Right ventricle myocardium superior (tissue), 1 donor: ENCODE data around the gene PRKCZ. TPM values are rescaled to one million over a fixed set of nuclear protein-coding genes. Genes with fewer than 3 reads are reported as not detected.
A peak's percentile ranks its signal among the peaks of the same experiment; 100 is the strongest.

Experiments used
- ATAC-seq: fragments of 200-7000 bp; cut with Tn5 transposase; one replicate; pipeline ENCODE4 v1.9.1; 2020; ENCODE audit warnings: mild to moderate bottlenecking; ENCODE audit not compliant: poor library complexity
- DNase-seq: peaks from one replicate; pipeline ENCODE4 v3.0.0-alpha.2; 2020
- intact Hi-C: fragments of 100-400 bp; cut with DNase I; formaldehyde crosslinking; loops from one replicate; pipeline ENCODE4 v1.11.2; 2022
- total RNA-seq: library from RNA; stranded (reverse); fragmentation: NEBNext Ultra II Directional; extraction: Animal tissue kit (Norgen Biotek cat#: 25700); gene quantifications from one replicate; pipeline ENCODE4 v1.2.1, GENCODE V29; 2021
- donor health status: DM: no; HTN: yes; CAD: no; lungs with severe emphysema.

The PRKCZ gene
- total RNA-seq, 1 donor from 2014 or later, result 13.5 TPM

DNA sequence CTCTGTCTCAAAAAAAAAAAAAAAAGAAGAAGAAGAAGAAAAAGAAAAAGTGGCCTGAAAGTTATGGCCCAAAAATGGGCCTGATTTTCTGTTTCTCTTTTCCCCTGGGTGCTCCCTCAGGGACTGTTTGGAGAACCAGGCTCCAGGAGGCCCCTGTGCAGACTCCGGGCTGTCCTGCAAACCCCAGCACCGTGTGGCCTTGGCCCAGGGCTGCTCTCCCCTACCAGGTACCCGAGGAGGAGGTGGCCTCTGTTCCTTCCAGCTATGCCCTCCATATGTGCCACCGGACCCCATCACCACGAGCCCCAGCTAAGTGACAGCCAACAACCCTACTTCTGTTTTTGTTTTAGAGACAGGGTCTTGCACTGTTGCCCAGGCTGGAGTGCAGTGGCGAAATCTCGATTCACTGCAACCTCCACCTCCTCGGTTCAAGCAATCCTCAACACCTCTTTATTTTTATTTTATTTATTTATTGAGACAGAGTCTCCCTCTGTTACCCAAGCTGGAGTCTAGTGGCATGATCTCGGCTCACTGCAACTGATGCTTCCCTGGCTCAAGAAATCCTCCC lies 151.9 kb downstream of the PRKCZ start:
- DNase-seq, result no peak
- ATAC-seq, result no peak
- intact Hi-C loops, result no loop called here

DNA sequence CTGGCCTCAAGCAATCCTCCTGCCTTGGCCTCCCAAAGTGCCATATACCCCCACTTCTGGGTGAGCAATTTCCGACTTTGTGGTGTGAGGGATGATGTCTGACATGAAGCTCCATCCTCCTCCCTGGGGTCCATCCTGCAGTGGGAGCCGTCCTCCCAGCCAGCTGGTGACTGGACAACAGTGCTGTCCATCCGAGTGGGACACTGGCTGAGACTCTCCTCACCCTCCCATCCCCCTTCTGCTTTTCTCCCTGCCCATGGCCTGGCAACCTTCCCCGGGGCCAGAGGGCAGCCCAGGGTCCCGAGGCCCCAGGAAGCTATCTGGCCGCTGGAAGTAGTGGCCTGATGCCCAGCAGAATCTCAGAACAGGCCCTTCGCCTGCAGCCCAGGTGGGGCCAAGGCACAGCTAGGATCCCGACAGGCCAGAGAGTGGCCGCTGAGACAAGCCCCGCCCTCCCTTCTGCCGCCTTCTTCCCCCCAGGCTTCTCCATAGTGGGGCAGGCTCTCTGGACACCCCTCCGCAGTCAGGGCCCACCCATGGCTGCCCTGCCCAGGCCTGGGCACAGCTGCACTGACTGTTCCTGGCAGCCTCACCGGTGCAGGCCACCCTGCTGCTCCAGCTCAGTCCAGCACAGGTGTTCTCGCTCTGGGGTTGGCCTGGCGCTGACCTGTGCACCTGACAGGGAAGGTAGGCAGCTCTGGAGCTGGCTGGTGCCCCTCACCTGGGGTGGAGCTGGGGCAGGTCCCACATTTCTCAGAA lies 152.8 kb downstream of the PRKCZ start:
- intact Hi-C loops, result no loop called here
- DNase-seq (no peak), ATAC-seq (no peak)

GRCh38 chr1:2203671-2204414 lies 153.6 kb downstream of the PRKCZ start:
- ATAC-seq (no peak), DNase-seq (no peak)
- intact Hi-C loops, result loop anchor here (2.0 kb wide), 1 partner anchor 111 kb away; no protein-coding TSS in a partner anchor

- DNase-seq (peak; percentile 90), ATAC-seq (peak; percentile 72)
- intact Hi-C loops, result loop anchor here (2.0 kb wide), 1 partner anchor 110 kb away; no protein-coding TSS in a partner anchor
Measured at GRCh38 chr1:2204415-2205190, 154.4 kb downstream of the PRKCZ start.

DNA sequence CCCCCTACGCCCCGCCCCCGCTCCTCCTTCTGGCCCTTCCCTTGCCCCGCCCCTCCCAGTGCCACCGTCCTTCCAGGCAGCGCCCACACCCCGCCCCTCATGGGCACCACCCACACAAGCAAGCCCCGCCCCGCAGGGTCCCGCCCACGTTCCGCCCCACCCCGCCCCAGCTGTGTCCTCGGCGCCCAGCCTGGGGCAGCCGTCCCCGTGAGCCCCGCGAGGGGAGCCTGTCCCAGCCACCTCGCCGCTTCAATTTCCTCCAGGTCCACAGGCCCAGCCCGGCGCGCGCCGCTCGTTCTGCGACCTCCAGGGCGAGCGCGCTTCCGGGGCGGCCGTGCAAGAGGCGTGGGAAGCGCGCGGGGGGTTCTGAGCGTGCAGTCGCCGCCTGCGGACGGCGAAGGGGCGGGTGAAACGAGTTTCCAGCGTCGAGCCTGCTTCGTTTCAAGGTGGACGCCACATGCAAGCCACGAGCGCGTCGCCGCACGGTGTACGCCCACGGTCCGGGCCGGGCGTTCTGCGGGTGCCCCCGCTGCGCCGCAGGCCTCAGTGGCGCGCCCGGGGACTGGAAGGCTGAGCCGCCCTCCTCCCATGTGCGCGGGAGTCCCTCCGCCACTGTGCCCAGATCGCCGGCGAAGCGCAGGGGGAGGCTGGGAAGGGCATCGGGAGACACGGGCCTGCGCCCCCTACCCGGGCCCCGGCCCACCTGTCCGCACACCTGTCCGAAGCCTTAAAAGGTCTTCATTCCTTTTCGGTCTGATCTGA lies 155.2 kb downstream of the PRKCZ start:
- ATAC-seq (peak; percentile 81), DNase-seq (peak; percentile 98)
- intact Hi-C loops, result loop anchor here (2.0 kb wide), 1 partner anchor 109 kb away; no protein-coding TSS in a partner anchor

- DNase-seq (no peak), ATAC-seq (no peak)
- intact Hi-C loops, result no loop called here
Measured at GRCh38 chr1:2206813-2207487, 156.7 kb downstream of the PRKCZ start.

DNA sequence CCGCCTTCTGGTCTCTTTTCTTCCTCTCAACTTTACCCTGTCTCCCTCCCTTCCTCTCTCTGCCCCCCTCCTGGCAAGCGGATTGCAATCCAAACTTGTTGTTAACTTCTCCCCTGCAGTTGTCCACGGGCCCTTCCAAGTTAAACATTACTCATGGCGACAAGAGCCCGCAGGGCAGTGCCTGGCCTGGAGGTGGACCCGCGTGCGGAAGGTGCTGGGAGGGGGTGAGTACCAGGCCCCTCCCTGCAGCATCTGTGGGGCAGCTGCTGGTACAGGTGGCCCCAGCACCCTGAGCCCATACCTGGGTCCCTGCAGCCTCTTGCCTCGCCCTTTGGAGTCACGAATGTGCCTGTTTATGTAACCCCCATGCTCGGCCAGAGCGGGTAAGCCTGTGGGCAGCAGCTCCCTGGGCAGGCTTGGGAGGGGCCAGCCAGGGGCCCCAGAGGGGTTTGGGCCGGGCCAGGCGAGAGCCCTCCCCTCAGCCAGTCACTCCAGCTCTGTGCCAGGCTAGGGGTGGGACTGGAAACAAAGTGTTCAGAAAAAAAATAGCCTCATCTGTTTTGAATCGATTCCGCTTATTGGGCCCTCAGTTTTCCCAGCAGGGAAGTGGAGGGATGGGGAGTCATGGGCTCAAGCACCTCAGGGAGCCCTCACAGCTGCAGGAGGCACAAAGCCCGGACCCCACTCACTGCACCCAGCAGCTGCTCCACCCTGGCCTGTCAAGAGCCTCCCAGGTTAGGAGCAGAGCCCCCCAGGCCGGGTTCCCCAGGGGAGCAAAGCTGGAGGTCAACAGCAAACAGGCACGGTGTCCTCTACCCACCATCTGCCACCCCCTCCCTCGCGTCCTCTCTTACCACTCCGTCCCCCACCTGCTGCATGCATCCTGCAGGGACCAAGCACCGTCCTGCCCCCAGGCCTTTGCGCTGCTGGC lies 158.4 kb downstream of the PRKCZ start:
- ATAC-seq, result no peak
- DNase-seq, result peak; percentile 66

GRCh38 chr1:2209400-2210083 lies 159.3 kb downstream of the PRKCZ start:
- intact Hi-C loops, result no loop called here

More for the DNA sequence above, 158.4 kb downstream of the PRKCZ start:
- intact Hi-C loops, result no loop called here

DNA sequence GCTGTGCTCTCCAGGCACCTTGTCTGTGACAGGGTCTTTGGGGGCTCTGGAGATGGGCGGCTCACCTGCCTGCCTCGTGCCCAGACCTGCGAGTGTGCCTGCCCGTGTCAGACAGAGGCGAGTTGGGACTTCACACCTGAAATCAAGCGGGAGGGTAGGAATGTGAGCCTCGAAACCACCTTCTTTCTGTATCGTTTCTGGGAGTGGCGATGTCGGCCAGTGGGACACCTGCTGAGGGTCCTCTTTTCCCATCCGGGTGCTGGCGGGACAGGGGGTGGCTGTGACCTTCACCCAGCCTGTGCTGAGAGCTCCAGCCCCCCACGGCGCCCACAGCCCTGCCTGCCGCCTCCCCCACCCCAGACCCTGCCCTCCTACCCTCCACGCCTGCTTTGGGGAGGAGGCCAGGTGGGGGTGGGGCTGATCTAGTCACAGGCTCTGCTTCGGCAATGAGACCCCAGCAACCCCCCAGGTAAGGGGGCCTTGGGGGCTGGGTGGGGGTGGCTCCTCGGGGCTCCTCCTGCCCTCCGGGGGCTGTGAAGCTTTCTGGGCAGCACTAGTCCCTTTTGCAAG lies 160.0 kb downstream of the PRKCZ start:
- intact Hi-C loops, result no loop called here
- ATAC-seq (no peak), DNase-seq (no peak)

More at GRCh38 chr1:2209400-2210083, 159.3 kb downstream of the PRKCZ start:
- DNase-seq (no peak), ATAC-seq (no peak)

DNA sequence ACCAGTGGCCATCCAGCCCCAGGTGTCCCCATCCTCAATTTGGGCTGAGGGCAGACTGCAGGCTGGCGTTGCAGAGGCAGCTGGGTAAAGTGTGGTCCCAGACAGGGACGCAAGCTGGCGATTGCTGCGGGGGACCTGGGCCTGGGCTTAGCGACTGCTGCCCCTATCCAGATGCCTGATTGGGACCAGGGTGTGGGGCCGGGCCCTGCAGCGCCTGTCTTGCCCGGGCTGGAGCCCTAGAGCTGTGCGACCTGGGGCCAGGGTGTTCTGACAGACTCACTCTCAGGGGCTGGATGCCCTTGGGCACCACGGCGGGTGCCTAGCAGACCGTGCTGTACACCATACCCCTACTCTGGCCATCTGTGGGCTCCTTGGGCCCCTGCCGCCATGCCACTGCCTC lies 160.6 kb downstream of the PRKCZ start:
- intact Hi-C loops, result no loop called here
- ATAC-seq, result no peak
- DNase-seq, result no peak

DNA sequence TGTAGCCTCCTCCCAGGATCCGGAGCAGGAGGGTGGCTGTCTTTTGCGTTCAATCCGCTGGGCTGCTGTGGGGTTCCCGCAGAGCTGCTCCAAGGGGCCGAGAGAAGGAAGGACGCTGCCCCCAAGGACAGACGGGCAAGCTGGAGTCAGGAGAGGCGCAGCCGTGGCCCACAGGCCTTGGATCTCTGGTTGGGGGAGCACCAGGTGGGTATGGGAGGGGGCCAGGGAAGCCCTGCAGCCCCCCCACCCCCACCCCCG lies 162.0 kb downstream of the PRKCZ start:
- intact Hi-C loops, result no loop called here
- peak; percentile 1 for ATAC-seq
- no peak for DNase-seq

DNA sequence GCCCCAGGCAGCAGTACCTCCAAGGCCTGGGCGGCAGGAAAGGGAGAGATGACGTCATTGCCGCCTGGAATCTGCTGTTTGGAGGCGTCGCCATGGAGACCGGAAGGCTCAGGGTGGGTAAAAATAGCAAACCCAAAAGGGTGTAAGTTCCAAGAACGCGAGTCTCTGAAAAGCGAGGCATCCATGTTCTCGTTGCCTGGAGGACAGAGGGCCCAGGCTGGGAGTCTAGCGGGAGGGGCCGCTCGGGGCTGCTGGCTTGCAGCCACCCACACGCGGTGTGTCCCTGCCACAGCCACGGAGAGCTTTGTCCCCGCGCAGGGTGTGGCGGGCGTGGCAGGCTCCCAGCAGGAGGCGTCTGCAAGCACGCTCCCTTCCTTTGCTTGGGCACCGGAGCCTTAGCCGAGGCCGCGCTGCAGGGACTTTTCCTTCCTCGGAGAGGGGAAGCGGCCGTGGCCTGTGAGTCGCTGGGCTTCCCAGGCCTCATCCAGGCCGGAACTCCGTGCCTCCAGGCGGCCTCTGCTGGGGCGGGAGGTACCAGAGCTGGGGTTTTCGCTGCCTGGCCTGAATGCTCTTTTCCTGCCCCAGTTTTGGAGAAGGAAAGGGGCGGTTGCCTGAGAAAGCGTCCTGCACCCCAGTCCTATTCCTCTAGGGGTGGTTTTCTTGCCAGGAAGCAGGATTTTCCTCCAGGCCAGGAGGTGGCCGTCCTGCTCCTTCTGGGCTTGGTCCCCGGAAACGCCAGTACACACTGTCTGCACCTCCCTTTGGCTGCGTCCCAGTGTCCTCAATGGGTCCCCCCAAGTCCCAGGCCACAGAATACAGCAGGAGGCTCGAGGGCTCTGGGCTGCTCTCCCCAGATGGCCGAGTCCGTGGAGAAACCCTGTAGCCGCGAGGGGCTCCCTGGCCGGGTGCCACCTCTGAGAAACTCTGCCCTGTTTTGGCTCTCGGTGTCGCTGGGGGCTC lies 162.6 kb downstream of the PRKCZ start:
- peak; percentile 94 for DNase-seq
- peak; percentile 66 for ATAC-seq
- intact Hi-C loops, result no loop called here

DNA sequence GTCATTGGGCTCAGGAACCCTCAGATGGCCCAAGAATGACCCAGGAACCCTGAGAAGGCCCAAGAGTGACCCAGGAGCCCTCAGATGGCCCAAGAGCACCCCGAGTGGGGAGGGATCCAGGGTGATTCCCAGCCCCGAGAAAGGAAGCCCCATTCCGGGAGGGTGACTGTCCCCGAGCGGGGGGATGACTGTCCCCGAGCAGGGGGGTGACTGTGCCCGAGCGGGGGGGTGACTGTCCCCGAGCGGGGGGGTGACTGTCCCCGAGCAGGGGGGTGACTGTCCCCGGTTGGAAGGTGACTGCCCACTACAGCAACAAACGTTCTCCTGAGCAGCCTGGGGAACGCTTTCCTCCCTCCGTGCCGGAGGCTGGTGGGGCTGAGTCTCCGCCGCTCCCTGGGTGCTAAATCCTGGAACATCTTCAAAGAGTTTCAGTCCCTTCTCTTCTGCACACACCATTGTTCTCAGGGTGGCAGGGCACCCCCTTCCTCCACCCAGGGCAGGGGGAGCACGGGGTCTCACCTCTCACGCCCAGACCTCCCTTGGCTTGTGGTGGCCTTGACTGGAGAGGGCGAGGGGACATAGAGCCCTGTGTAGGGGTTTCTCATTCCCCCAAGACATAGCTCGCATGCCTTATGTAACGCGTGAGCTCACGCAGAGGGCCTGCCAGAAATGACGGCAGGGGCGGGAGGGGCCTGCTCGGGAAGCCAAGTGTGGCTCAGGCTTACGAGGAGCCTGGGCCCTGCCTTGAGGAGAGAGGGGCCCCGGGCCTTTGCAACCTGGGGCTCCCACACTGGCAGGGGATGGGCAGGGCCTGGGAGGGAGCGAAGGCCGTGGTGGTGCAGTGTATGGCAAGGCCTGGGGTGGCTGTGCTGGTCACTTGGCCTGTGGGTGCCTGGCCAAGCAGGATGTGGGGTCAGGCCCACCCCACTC lies 163.6 kb downstream of the PRKCZ start:
- intact Hi-C loops, result no loop called here
- ATAC-seq (peak; percentile 76), DNase-seq (peak; percentile 93)
